Measurements from ENCODE around the gene PTPN1. TPM values are rescaled to one million over a fixed set of nuclear protein-coding genes. Genes with fewer than 3 reads are reported as not detected.

The PTPN1 gene
- total RNA-seq, 1 experiment from 2014 or later: 30.8 TPM

DNA sequence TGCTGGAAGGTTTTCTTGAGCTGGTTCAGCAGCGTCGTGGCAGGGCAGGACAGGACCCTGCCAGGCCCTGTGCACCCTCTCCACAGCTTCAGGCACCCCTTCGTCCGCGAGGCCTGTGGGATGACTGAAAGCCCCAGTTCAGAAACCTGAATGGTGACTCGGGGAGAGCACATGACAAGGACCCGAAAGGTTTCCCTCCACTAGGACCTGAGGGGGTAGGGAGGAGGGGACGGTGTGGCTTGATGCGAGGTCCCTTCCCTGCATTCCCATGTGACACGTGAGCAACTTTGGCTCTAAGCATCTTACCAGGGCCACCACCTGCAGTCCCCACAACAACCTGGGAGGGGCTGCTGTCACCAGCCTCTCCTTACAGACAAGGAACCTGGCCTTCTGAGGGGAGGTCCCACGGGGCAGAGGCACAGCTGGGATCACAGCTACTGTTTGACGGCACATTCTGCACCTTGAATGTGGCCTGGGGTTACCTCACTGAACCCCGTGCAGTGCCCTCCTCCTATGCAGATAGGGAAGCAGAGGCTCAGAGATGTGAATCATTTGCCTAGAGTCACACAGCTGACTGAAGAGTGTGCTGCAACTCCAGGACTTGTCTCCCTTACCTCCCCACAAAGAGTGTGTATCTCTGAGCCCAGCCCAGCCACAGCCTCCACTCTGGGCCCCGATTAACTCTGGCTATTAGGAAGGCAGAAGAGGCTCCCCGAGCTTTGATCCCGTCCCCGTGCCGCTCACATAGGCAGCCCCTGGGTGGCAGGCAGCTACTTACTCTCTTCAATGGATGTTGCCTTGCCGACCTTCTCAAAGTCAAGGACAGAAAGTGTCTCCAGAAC lies 84.6 kb downstream of the PTPN1 start:
- Histone ChIP-seq H3K18ac (ENCODE audit: insufficient read length, low read depth, low read length) (no peak overlapping the region), H2BK15ac (ENCODE audit: low read depth, low read length) (no peak overlapping the region), H3K9me3 (ENCODE audit: control insufficient read depth, low read depth, low read length) (no peaks in the 10 kb centered on the region), H3T11ph (ENCODE audit: low read length) (no peak overlapping the region), H3K79me2 (ENCODE audit: insufficient read depth, low read length) (no peaks in the 10 kb centered on the region), H3K14ac (ENCODE audit: insufficient read depth, low read length) (no peak overlapping the region; the same call in 1 of the 2 replicates), H2BK5ac (ENCODE audit: insufficient read length, low read length) (no peak overlapping the region), H4K20me1 (ENCODE audit: control insufficient read depth, insufficient read depth, insufficient read length) (no peaks in the 10 kb centered on the region), H3K23me2 (ENCODE audit: insufficient read length, low read depth, low read length, poor library complexity, severe bottlenecking) (no peaks in the 10 kb centered on the region), H2BK20ac (ENCODE audit: low read depth, low read length, poor library complexity, severe bottlenecking) (no peak overlapping the region), H3K9ac (ENCODE audit: extremely low read depth, insufficient read length, low read length) (no peak overlapping the region), H2BK12ac (ENCODE audit: insufficient read length, low read depth, low read length) (no peak overlapping the region), H2AFZ (ENCODE audit: low read length) (no peak overlapping the region), H3K23ac (ENCODE audit: insufficient read length, low read depth, low read length) (no peak overlapping the region), H4K91ac (ENCODE audit: insufficient read length, low read depth, low read length) (no peak overlapping the region), H3K4me1 (ENCODE audit: insufficient read depth, low read length) (no peaks in the 10 kb centered on the region), H2AK5ac (ENCODE audit: insufficient read length, low read length) (no peak overlapping the region), H4K5ac (ENCODE audit: insufficient read length, low read depth, low read length) (no peak overlapping the region), H3K27me3 (ENCODE audit: insufficient read depth, low read length) (no peaks in the 10 kb centered on the region), H3K56ac (ENCODE audit: insufficient read length, low read depth, low read length) (no peak overlapping the region), H3K4me2 (ENCODE audit: insufficient read depth, insufficient read length, low read length) (no peak overlapping the region), H4K8ac (replicated peaks; ENCODE audit: insufficient read length, low read depth, low read length) (no peak overlapping the region), H3K4ac (ENCODE audit: low read depth, low read length) (no peak overlapping the region), H2BK120ac (ENCODE audit: low read depth, low read length, poor library complexity, severe bottlenecking) (no peak overlapping the region), H3K27ac (ENCODE audit: insufficient read length, low read depth, low read length) (no peak overlapping the region), H3K79me1 (ENCODE audit: insufficient read depth, low read depth, low read length, poor library complexity, severe bottlenecking) (no peaks in the 10 kb centered on the region)
- WGBS (ENCODE audit: extremely low coverage, insufficient read length, low lambda C conversion rate): no CpG with 5 or more reads among the region's 19 CpGs
- TF ChIP-seq, protein P1, sequence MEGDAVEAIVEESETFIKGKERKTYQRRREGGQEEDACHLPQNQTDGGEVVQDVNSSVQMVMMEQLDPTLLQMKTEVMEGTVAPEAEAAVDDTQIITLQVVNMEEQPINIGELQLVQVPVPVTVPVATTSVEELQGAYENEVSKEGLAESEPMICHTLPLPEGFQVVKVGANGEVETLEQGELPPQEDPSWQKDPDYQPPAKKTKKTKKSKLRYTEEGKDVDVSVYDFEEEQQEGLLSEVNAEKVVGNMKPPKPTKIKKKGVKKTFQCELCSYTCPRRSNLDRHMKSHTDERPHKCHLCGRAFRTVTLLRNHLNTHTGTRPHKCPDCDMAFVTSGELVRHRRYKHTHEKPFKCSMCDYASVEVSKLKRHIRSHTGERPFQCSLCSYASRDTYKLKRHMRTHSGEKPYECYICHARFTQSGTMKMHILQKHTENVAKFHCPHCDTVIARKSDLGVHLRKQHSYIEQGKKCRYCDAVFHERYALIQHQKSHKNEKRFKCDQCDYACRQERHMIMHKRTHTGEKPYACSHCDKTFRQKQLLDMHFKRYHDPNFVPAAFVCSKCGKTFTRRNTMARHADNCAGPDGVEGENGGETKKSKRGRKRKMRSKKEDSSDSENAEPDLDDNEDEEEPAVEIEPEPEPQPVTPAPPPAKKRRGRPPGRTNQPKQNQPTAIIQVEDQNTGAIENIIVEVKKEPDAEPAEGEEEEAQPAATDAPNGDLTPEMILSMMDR (conservative IDR thresholded peaks at IDR 0.05): no peak
- Mint-ChIP-seq H3K4me3 (no peak overlapping the region), H3K27me3 (ENCODE audit: low read depth) (peaks cover 1% of the 10 kb centered on the region; the same call in 1 of the 2 replicates), H3K9me3 (no peaks in the 10 kb centered on the region), H3K27ac (no peak overlapping the region), H3K4me1 (peaks cover 9 to 13% of the 10 kb centered on the region in 2 experiments), H3K36me3 (ENCODE audit: insufficient read depth in 1 of 3, low read depth in 3 of 3) (peaks cover 0 to under 1% (median 0%) of the 10 kb centered on the region in 3 experiments; a peak in 2 of 7 replicates)
- DNase-seq: peak; percentile 52
